B cell (primary cell): ENCODE measurements around the gene RNF213. TPM values are rescaled to one million over a fixed set of nuclear protein-coding genes. Genes with fewer than 3 reads are reported as not detected.

Experiments
- ATAC-seq: fragments of 200-7000 bp; cut with Tn5 transposase; one replicate; pipeline ENCODE4 v1.10.0; 2021; ENCODE audit warnings: low read depth, mild to moderate bottlenecking, moderate number of reproducible peaks, moderate library complexity
- CTCF ChIA-PET: fragments of 350-600 bp; sonication (Branson Sonifier 250); formaldehyde crosslinking; loops from one replicate; lab custom pipeline; 2021; ENCODE audit warnings: antibody characterized with exemption, inconsistent platforms; lab: Charles Lee
- POLR2A ChIA-PET: fragments of 350-600 bp; sonication (Branson Sonifier 250); formaldehyde crosslinking; loops from one replicate; lab custom pipeline; 2021; ENCODE audit warnings: antibody characterized with exemption; lab: Charles Lee
- DNase-seq: peaks from one replicate; pipeline ENCODE4 v3.0.0; 2013
- H2AFZ ChIP-seq: 2 replicates; pipeline ENCODE4 v1.6.1; 2012; ENCODE audit warnings: mild to moderate bottlenecking, low read depth, low read length; ENCODE audit not compliant: insufficient read depth, poor library complexity, severe bottlenecking
- H3K27ac ChIP-seq, 2 donors: 1 replicate in 1 of 2; 2 replicates in 1 of 2; pipeline ENCODE4 v1.5.1; 2012 to 2013; ENCODE audit warnings: low read length in 2 of 2, mild to moderate bottlenecking in 2 of 2, moderate library complexity in 1 of 2
- H3K27me3 ChIP-seq, 4 experiments: fragments of 200-600 bp in 1 of 4; sonication (generic) in 1 of 4; replicated peaks in 1 of 4; 1 replicate in 2 of 4; 2 replicates in 2 of 4; pipeline versions ENCODE4 v1.6.1 to v1.7.0; 2013 to 2016; ENCODE audit warnings: low read length in 3 of 4, mild to moderate bottlenecking in 2 of 4, mixed read lengths in 1 of 4, moderate library complexity in 1 of 4; ENCODE audit not compliant: insufficient read depth in 4 of 4, control insufficient read depth in 3 of 4; ENCODE audit errors: control extremely low read depth in 1 of 4
- H3K36me3 ChIP-seq, 2 experiments: replicated peaks in 1 of 2; 1 replicate in 1 of 2; 2 replicates in 1 of 2; pipeline versions ENCODE4 v1.6.1 to v1.7.1; 2013; ENCODE audit warnings: low read length in 1 of 2; ENCODE audit not compliant: insufficient read depth in 2 of 2, control insufficient read depth in 1 of 2; ENCODE audit errors: control extremely low read depth in 1 of 2, extremely low read depth in 1 of 2
- H3K4me1 ChIP-seq, 2 donors: fragments of 200-600 bp in 1 of 2; sonication (generic) in 1 of 2; 1 replicate in 1 of 2; 2 replicates in 1 of 2; pipeline versions ENCODE4 v1.5.1 to v1.6.1; 2013 to 2017; ENCODE audit warnings: low read length in 2 of 2; ENCODE audit not compliant: control insufficient read depth in 2 of 2, insufficient read depth in 2 of 2
- H3K4me2 ChIP-seq: replicated peaks from 2 replicates; pipeline ENCODE3; 2012; ENCODE audit warnings: mild to moderate bottlenecking, low read depth, low read length; ENCODE audit not compliant: poor library complexity, severe bottlenecking
- H3K4me3 ChIP-seq, 5 experiments: fragments of 200-600 bp in 1 of 5; sonication (generic) in 1 of 5; 1 replicate in 3 of 5; 2 replicates in 2 of 5; pipeline versions ENCODE4 v1.5.1 to v1.7.0; 2011 to 2016; ENCODE audit warnings: low read length in 4 of 5, mild to moderate bottlenecking in 4 of 5, low read depth in 2 of 5, control low read depth in 1 of 5, moderate library complexity in 1 of 5; ENCODE audit not compliant: insufficient read depth in 1 of 5; ENCODE audit errors: control extremely low read depth in 1 of 5, extremely low read depth in 1 of 5
- H3K79me2 ChIP-seq: fragments of 200-600 bp; sonication (generic); one replicate; pipeline ENCODE4 v1.6.0; 2016; ENCODE audit warnings: low read length; ENCODE audit not compliant: control insufficient read depth, insufficient read depth
- H3K9ac ChIP-seq: fragments of 200-600 bp; sonication (generic); 2 replicates; pipeline ENCODE4 v1.6.1; 2017; ENCODE audit warnings: mild to moderate bottlenecking, low read length, moderate library complexity
- H3K9me3 ChIP-seq, 3 donors: one replicate each; pipeline versions ENCODE4 v1.6.1 to v1.7.1; 2013; ENCODE audit warnings: low read length in 2 of 3; ENCODE audit not compliant: control insufficient read depth in 2 of 3, insufficient read depth in 1 of 3; ENCODE audit errors: control extremely low read depth in 1 of 3
- H4K20me1 ChIP-seq: 2 replicates; pipeline ENCODE4 v1.6.0; 2012; ENCODE audit warnings: mild to moderate bottlenecking, low read length; ENCODE audit not compliant: insufficient read depth, control insufficient read depth, poor library complexity, severe bottlenecking
- H3K27ac Mint-ChIP-seq: one replicate; pipeline ENCODE4 v1.8.0; 2021; ENCODE audit warnings: mixed read lengths
- H3K27me3 Mint-ChIP-seq: one replicate; pipeline ENCODE4 v1.8.0; 2021; ENCODE audit warnings: mixed read lengths
- H3K4me1 Mint-ChIP-seq: one replicate; pipeline ENCODE4 v1.8.0; 2021; ENCODE audit warnings: mixed read lengths
- H3K4me3 Mint-ChIP-seq: one replicate; pipeline ENCODE4 v1.8.0; 2021; ENCODE audit warnings: mixed read lengths
- H3K9me3 Mint-ChIP-seq: one replicate; pipeline ENCODE4 v1.8.0; 2022; ENCODE audit warnings: mixed read lengths; ENCODE audit not compliant: insufficient read depth
- EZH2 ChIP-seq: IDR thresholded peaks from 2 replicates; pipeline ENCODE4 v1.6.1; 2012; ENCODE audit warnings: borderline replicate concordance, low read depth, mild to moderate bottlenecking, moderate library complexity, low read length; ENCODE audit not compliant: insufficient read depth, poor library complexity, severe bottlenecking
- WGBS: methylation state at CpG from one replicate; pipeline ENCODE4 v1.1.5; 2013; ENCODE audit warnings: missing lambda C conversion rate; ENCODE audit not compliant: insufficient coverage; 5-methylcytosine and 5-hydroxymethylcytosine counted together
- intact Hi-C: fragments of 100-400 bp; cut with micrococcal nuclease; formaldehyde crosslinking; loops from one replicate; pipeline ENCODE4 v1.10.0; 2022
- polyA plus RNA-seq: library from polyadenylated mRNA; depleted of rRNA; stranded (reverse); fragments of >200 nt; gene quantifications from 2 replicates; pipeline ENCODE4 v1.2.3, GENCODE V29; 2012
- total RNA-seq, 2 donors: library from RNA; stranded (reverse); fragments of 120-200 nt in 1 of 2; gene quantifications; 1 replicate in 1 of 2; 2 replicates in 1 of 2; pipeline versions ENCODE4 v1.2.3 to v1.2.4, GENCODE V29; 2013 to 2022
- TF ChIP-seq, protein P1 (sequence below): fragments of 200-600 bp; IDR thresholded peaks from one replicate; pipeline ENCODE4 v1.8.0; 2022; ENCODE audit warnings: antibody characterized with exemption, mild to moderate bottlenecking

Gene RNF213
- total and polyA plus RNA-seq, 2 donors (not counting 1 experiment from before 2014, with no cell fraction given), result 121 to 287 TPM

DNA sequence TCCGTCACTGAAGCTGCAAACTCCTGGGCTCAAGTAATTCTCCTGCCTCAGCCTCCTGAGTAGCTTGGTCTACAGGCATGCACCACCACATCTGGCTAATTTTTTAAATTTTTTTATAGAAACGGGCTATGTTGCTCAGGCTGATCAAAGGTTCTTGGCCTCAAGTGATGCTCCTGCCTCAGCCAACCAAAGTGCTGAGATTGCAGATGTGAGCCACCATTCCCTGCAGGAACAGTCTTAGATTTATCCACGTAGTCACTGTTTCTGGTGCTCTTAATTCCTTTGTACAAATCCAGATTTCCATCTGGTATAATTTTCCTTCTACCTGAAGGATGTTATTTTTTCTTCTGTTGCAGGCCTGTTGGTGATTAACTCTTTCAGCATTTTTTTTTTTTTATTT is 27.4 kb upstream of the RNF213 start:
- POLR2A ChIA-PET, result no interaction called here
- no peak overlapping the region for H2AFZ ChIP-seq
- DNase-seq (no peak), ATAC-seq (no peak)
- no peaks in the 10 kb centered on the region for H3K36me3 ChIP-seq
- Mint-ChIP-seq H3K4me3 (no peak overlapping the region), H3K4me1 (no peaks in the 10 kb centered on the region), H3K9me3 (peaks cover 9% of the 10 kb centered on the region), H3K27me3 (no peaks in the 10 kb centered on the region), H3K27ac (no peak overlapping the region)
- H3K79me2 ChIP-seq, result no peaks in the 10 kb centered on the region
- H3K27me3 ChIP-seq, result no peaks in the 10 kb centered on the region
- no peak overlapping the region for H3K4me2 ChIP-seq
- intact Hi-C loops, result no loop called here
- WGBS, result 90% methylated on average over 2 of the region's 3 CpGs
- H3K4me3 ChIP-seq, result no peak overlapping the region
- H3K4me1 ChIP-seq, result no peaks in the 10 kb centered on the region
- H3K9me3 ChIP-seq, result peaks cover 0 to 34% (median 23%) of the 10 kb centered on the region in 3 donors
- CTCF ChIA-PET, result no interaction called here
- no peaks in the 10 kb centered on the region for H4K20me1 ChIP-seq
- no peak overlapping the region for H3K9ac ChIP-seq
- no peak overlapping the region for H3K27ac ChIP-seq
- TF ChIP-seq EZH2, result no peak
- TF ChIP-seq, protein P1, sequence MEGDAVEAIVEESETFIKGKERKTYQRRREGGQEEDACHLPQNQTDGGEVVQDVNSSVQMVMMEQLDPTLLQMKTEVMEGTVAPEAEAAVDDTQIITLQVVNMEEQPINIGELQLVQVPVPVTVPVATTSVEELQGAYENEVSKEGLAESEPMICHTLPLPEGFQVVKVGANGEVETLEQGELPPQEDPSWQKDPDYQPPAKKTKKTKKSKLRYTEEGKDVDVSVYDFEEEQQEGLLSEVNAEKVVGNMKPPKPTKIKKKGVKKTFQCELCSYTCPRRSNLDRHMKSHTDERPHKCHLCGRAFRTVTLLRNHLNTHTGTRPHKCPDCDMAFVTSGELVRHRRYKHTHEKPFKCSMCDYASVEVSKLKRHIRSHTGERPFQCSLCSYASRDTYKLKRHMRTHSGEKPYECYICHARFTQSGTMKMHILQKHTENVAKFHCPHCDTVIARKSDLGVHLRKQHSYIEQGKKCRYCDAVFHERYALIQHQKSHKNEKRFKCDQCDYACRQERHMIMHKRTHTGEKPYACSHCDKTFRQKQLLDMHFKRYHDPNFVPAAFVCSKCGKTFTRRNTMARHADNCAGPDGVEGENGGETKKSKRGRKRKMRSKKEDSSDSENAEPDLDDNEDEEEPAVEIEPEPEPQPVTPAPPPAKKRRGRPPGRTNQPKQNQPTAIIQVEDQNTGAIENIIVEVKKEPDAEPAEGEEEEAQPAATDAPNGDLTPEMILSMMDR, result no peak

DNA sequence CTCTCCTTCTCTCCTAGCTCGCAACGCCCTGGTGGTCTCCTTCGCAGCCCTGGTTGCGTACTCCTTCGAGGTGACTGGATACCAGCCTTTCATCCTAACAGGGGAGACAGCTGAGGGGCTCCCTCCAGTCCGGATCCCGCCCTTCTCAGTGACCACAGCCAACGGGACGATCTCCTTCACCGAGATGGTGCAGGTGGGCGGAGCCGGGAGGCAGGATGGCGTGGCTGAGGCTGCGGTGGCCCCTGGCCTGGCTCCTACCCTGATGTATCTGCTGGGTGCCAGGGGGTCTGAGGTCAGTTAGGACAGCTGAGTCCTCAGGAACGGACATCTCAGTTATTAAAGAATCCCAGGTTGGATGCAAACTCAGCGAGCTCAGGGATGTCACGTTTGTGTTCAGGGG is 23.7 kb upstream of the RNF213 start:
- H3K27me3 Mint-ChIP-seq, result no peaks in the 10 kb centered on the region
- Histone ChIP-seq H2AFZ (no peak overlapping the region), H3K27ac (no peak overlapping the region), H3K4me2 (no peak overlapping the region), H3K9me3 (peaks cover 0 to 31% (median 20%) of the 10 kb centered on the region in 3 donors), H3K27me3 (no peaks in the 10 kb centered on the region), H3K79me2 (no peaks in the 10 kb centered on the region), H3K9ac (no peak overlapping the region), H4K20me1 (no peaks in the 10 kb centered on the region), H3K4me1 (no peaks in the 10 kb centered on the region), H3K36me3 (no peaks in the 10 kb centered on the region), H3K4me3 (no peak overlapping the region)
- WGBS, result 91% methylated on average over 17 of the region's 17 CpGs
- ChIA-PET POLR2A (no interaction called here), CTCF (no interaction called here)
- H3K4me3 Mint-ChIP-seq, result no peak overlapping the region
- DNase-seq (no peak), ATAC-seq (no peak)
- no peak overlapping the region for H3K27ac Mint-ChIP-seq
- H3K4me1 Mint-ChIP-seq, result no peaks in the 10 kb centered on the region
- no peak for TF ChIP-seq EZH2
- TF ChIP-seq, protein P1, result no peak
- H3K9me3 Mint-ChIP-seq, result peaks cover 9% of the 10 kb centered on the region
- intact Hi-C loops, result no loop called here
